GM23338 (cell line): ENCODE results near the gene EIF4G3. TPM values are rescaled to one million over a fixed set of nuclear protein-coding genes. Genes with fewer than 3 reads are reported as not detected.

Source experiments
- ATAC-seq: fragments of 200-7000 bp; cut with Tn5 transposase; 3 replicates; pipeline ENCODE4 v1.9.1; 2020
- DNase-seq: peaks from one replicate; pipeline ENCODE4 v3.0.0-alpha.2; 2015; ENCODE audit warnings: low spot score
- H2AFZ ChIP-seq: fragments of 200-600 bp; sonication (generic); 2 replicates; pipeline ENCODE4 v1.8.0; 2016; ENCODE audit warnings: antibody characterized with exemption, mild to moderate bottlenecking, moderate library complexity
- H3F3A ChIP-seq: fragments of 200-600 bp; sonication (generic); replicated peaks from 2 replicates; pipeline ENCODE4 v1.8.0; 2017; ENCODE audit warnings: antibody characterized with exemption, mixed run types, low read depth
- H3K27ac ChIP-seq: fragments of 200-600 bp; sonication (generic); 2 replicates; pipeline ENCODE4 v1.6.1; 2016; ENCODE audit warnings: low read depth
- H3K27me3 ChIP-seq: fragments of 200-600 bp; sonication (generic); 2 replicates; pipeline ENCODE4 v1.8.0; 2016; ENCODE audit warnings: mild to moderate bottlenecking, mixed run types, moderate library complexity; ENCODE audit not compliant: insufficient read depth
- H3K36me3 ChIP-seq: fragments of 200-600 bp; sonication (generic); 2 replicates; pipeline ENCODE4 v1.8.0; 2016; ENCODE audit warnings: mild to moderate bottlenecking; ENCODE audit not compliant: insufficient read depth
- H3K4me1 ChIP-seq: fragments of 200-600 bp; sonication (generic); 2 replicates; pipeline ENCODE4 v1.8.0; 2016; ENCODE audit warnings: mild to moderate bottlenecking, moderate library complexity; ENCODE audit not compliant: insufficient read depth
- H3K4me2 ChIP-seq: fragments of 200-600 bp; sonication (generic); 2 replicates; pipeline ENCODE4 v1.7.1; 2017; ENCODE audit warnings: mixed run types
- H3K4me3 ChIP-seq: fragments of 200-600 bp; sonication (generic); 2 replicates; pipeline ENCODE4 v1.6.1; 2016; ENCODE audit warnings: mixed run types
- H3K79me2 ChIP-seq: fragments of 200-600 bp; sonication (generic); replicated peaks from 2 replicates; pipeline ENCODE4 v1.8.0; 2017; ENCODE audit warnings: mild to moderate bottlenecking; ENCODE audit not compliant: insufficient read depth
- H3K9me2 ChIP-seq: fragments of 200-600 bp; sonication (generic); 2 replicates; pipeline ENCODE4 v1.8.0; 2017; ENCODE audit not compliant: insufficient read depth
- H4K20me1 ChIP-seq: fragments of 200-600 bp; sonication (generic); replicated peaks from 2 replicates; pipeline ENCODE4 v1.8.0; 2017; ENCODE audit warnings: mild to moderate bottlenecking; ENCODE audit not compliant: insufficient read depth
- H3K27ac Mint-ChIP-seq: 2 replicates; pipeline ENCODE4 v1.8.0; 2020; ENCODE audit warnings: inconsistent platforms, mild to moderate bottlenecking, moderate library complexity, mixed read lengths
- H3K27me3 Mint-ChIP-seq: 3 replicates; pipeline ENCODE4 v1.8.0; 2022; ENCODE audit warnings: low read depth, mild to moderate bottlenecking, moderate library complexity, mixed read lengths, inconsistent platforms; ENCODE audit not compliant: insufficient read depth, poor library complexity
- H3K36me3 Mint-ChIP-seq: 3 replicates; pipeline ENCODE4 v1.8.0; 2021; ENCODE audit warnings: low read depth, mild to moderate bottlenecking, inconsistent platforms, moderate library complexity, mixed read lengths
- H3K4me1 Mint-ChIP-seq: 3 replicates; pipeline ENCODE4 v1.8.0; 2020; ENCODE audit warnings: mild to moderate bottlenecking, inconsistent platforms, mixed read lengths
- H3K4me3 Mint-ChIP-seq: 3 replicates; pipeline ENCODE4 v1.8.0; 2021; ENCODE audit warnings: moderate library complexity, mild to moderate bottlenecking, inconsistent platforms, mixed read lengths
- H3K9me3 Mint-ChIP-seq: 3 replicates; pipeline ENCODE4 v1.8.0; 2020; ENCODE audit warnings: moderate library complexity, mild to moderate bottlenecking, inconsistent platforms, mixed read lengths
- CREB1 ChIP-seq: fragments of 250-450 bp; sonication (Bioruptor Pico); IDR thresholded peaks from 2 replicates; pipeline ENCODE4 v1.5.0; 2020; ENCODE audit warnings: low read depth, mild to moderate bottlenecking, moderate library complexity
- CTCF ChIP-seq, 2 experiments: fragments of 200-600 bp in 1 of 2; sonication (generic) in 1 of 2; conservative IDR thresholded peaks; 2 replicates each; pipeline versions ENCODE4 v1.5.1 to v1.6.1; 2016 to 2017; ENCODE audit warnings: antibody characterized with exemption in 2 of 2, low read depth in 2 of 2, mild to moderate bottlenecking in 2 of 2, moderate library complexity in 1 of 2
- ETS1 ChIP-seq: IDR thresholded peaks from 2 replicates; pipeline ENCODE4 v1.6.1; 2016; ENCODE audit warnings: antibody characterized with exemption
- EZH2 ChIP-seq: fragments of 200-600 bp; sonication (generic); IDR thresholded peaks from one replicate; pipeline ENCODE4 v1.8.0; 2017; ENCODE audit warnings: antibody characterized with exemption, mild to moderate bottlenecking, low read depth; ENCODE audit not compliant: unreplicated experiment
- EZH2phosphoT487 ChIP-seq: fragments of 200-600 bp; sonication (generic); IDR thresholded peaks from one replicate; pipeline ENCODE4 v1.8.1; 2018; ENCODE audit warnings: antibody characterized with exemption; ENCODE audit not compliant: unreplicated experiment
- JUNB ChIP-seq: IDR thresholded peaks from one replicate; pipeline ENCODE4 v1.6.1; 2016; ENCODE audit warnings: antibody characterized with exemption; ENCODE audit not compliant: unreplicated experiment
- NANOG ChIP-seq: IDR thresholded peaks from 2 replicates; pipeline ENCODE4 v1.6.1; 2016; ENCODE audit warnings: antibody characterized with exemption, borderline replicate concordance
- POLR2AphosphoS5 ChIP-seq: IDR thresholded peaks from 2 replicates; pipeline ENCODE4 v1.6.1; 2016; ENCODE audit warnings: antibody characterized with exemption, low read depth
- REST ChIP-seq: IDR thresholded peaks from one replicate; pipeline ENCODE4 v1.6.1; 2018; ENCODE audit warnings: antibody characterized with exemption; ENCODE audit not compliant: unreplicated experiment
- STAT1 ChIP-seq: IDR thresholded peaks from one replicate; pipeline ENCODE4 v1.6.1; 2016; ENCODE audit warnings: antibody characterized with exemption; ENCODE audit not compliant: unreplicated experiment
- ZNF114 ChIP-seq: fragments of 250-450 bp; sonication (Bioruptor Pico); IDR thresholded peaks from 2 replicates; pipeline ENCODE4 v1.5.0; 2020; ENCODE audit warnings: mild to moderate bottlenecking, moderate library complexity
- ZNF331 ChIP-seq: fragments of 250-450 bp; sonication (Bioruptor Pico); IDR thresholded peaks from 2 replicates; pipeline ENCODE4 v1.5.0; 2020; ENCODE audit warnings: low read depth, mild to moderate bottlenecking, moderate library complexity
- polyA plus RNA-seq: library from polyadenylated mRNA; unstranded; fragments of >200 nt; fragmentation: Nextera tagmentation; extraction: Ambion mirVana; gene quantifications from 2 replicates; pipeline ENCODE4 v1.2.1, GENCODE V29; 2016
- total RNA-seq: library from RNA; depleted of rRNA; stranded (reverse); fragments of >200 nt; shearing (Covaris generic); gene quantifications from 2 replicates; pipeline ENCODE4 v1.2.3, GENCODE V29; 2014
- TF ChIP-seq, protein P1 (sequence below): fragments of 250-450 bp; sonication (Bioruptor Pico); IDR thresholded peaks from 2 replicates; pipeline ENCODE4 v1.5.0; 2020; ENCODE audit warnings: mild to moderate bottlenecking, moderate library complexity

The EIF4G3 gene
- total and polyA plus RNA-seq, 2 experiments from 2014 or later, result 37.9 to 68.1 TPM

DNA sequence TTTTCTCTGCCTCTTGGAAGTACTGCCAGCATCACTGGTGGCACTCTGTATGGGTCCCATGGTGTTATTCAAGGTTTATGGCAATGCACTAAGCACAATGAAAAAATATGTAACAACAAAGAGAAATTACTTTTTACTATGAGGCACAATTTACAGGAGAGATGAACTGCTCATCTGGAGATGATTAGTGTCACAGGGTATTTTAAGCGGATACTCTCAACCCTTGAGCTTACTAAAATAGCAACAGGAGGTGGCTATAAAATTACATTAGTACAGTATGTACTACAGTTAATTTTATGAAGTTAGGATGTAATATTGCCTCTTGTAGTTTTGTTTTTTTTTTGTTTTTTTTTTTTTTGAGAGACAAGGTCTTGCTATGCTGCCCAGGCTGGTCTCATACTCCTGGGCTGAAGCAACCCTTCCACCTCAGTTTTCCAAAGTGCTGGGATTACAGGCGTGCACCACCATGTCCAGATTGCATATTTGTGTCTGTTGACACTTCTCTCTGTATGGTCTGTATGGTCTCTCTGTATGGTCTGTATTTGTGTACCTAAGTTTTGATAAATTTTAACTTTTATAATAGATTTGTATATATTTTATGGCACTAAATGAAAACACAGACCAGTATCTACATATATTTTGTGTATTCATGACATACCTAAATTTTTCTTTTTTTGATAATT lies 214.0 kb downstream of the EIF4G3 start:
- Histone ChIP-seq H3K36me3 (no peaks in the 10 kb centered on the region), H3K27me3 (no peaks in the 10 kb centered on the region), H3K4me3 (no peak overlapping the region), H3K27ac (no peak overlapping the region), H4K20me1 (no peaks in the 10 kb centered on the region), H3K79me2 (peaks cover 9% of the 10 kb centered on the region; the same call in 1 of the 2 replicates), H3K4me2 (no peak overlapping the region), H3K9me2 (no peaks in the 10 kb centered on the region), H3F3A (peaks cover 3% of the 10 kb centered on the region; the same call in 1 of the 2 replicates), H3K4me1 (peaks cover 21% of the 10 kb centered on the region), H2AFZ (no peak overlapping the region)
- no peak overlapping the region for H3K4me3 Mint-ChIP-seq
- H3K36me3 Mint-ChIP-seq, result no peaks in the 10 kb centered on the region; the same call in 2 of the 3 replicates
- no peak overlapping the region for H3K27ac Mint-ChIP-seq
- peaks cover 3% of the 10 kb centered on the region for H3K27me3 Mint-ChIP-seq
- peaks cover 30% of the 10 kb centered on the region for H3K4me1 Mint-ChIP-seq
- no peaks in the 10 kb centered on the region; the same call in 2 of the 3 replicates for H3K9me3 Mint-ChIP-seq
- ATAC-seq (no peak), DNase-seq (no peak)
- TF ChIP-seq ZNF331 (CRISPR knock-in tag) (no peak), CTCF (conservative IDR thresholded peaks at IDR 0.05; ENCODE audit: low read depth in 2 of 2) (no peak), POLR2AphosphoS5 (no peak), CREB1 (CRISPR knock-in tag) (no peak), EZH2 (no peak), REST (no peak), STAT1 (no peak), NANOG (no peak), JUNB (no peak), ETS1 (no peak), EZH2phosphoT487 (no peak), ZNF114 (no peak)
- TF ChIP-seq, protein P1, sequence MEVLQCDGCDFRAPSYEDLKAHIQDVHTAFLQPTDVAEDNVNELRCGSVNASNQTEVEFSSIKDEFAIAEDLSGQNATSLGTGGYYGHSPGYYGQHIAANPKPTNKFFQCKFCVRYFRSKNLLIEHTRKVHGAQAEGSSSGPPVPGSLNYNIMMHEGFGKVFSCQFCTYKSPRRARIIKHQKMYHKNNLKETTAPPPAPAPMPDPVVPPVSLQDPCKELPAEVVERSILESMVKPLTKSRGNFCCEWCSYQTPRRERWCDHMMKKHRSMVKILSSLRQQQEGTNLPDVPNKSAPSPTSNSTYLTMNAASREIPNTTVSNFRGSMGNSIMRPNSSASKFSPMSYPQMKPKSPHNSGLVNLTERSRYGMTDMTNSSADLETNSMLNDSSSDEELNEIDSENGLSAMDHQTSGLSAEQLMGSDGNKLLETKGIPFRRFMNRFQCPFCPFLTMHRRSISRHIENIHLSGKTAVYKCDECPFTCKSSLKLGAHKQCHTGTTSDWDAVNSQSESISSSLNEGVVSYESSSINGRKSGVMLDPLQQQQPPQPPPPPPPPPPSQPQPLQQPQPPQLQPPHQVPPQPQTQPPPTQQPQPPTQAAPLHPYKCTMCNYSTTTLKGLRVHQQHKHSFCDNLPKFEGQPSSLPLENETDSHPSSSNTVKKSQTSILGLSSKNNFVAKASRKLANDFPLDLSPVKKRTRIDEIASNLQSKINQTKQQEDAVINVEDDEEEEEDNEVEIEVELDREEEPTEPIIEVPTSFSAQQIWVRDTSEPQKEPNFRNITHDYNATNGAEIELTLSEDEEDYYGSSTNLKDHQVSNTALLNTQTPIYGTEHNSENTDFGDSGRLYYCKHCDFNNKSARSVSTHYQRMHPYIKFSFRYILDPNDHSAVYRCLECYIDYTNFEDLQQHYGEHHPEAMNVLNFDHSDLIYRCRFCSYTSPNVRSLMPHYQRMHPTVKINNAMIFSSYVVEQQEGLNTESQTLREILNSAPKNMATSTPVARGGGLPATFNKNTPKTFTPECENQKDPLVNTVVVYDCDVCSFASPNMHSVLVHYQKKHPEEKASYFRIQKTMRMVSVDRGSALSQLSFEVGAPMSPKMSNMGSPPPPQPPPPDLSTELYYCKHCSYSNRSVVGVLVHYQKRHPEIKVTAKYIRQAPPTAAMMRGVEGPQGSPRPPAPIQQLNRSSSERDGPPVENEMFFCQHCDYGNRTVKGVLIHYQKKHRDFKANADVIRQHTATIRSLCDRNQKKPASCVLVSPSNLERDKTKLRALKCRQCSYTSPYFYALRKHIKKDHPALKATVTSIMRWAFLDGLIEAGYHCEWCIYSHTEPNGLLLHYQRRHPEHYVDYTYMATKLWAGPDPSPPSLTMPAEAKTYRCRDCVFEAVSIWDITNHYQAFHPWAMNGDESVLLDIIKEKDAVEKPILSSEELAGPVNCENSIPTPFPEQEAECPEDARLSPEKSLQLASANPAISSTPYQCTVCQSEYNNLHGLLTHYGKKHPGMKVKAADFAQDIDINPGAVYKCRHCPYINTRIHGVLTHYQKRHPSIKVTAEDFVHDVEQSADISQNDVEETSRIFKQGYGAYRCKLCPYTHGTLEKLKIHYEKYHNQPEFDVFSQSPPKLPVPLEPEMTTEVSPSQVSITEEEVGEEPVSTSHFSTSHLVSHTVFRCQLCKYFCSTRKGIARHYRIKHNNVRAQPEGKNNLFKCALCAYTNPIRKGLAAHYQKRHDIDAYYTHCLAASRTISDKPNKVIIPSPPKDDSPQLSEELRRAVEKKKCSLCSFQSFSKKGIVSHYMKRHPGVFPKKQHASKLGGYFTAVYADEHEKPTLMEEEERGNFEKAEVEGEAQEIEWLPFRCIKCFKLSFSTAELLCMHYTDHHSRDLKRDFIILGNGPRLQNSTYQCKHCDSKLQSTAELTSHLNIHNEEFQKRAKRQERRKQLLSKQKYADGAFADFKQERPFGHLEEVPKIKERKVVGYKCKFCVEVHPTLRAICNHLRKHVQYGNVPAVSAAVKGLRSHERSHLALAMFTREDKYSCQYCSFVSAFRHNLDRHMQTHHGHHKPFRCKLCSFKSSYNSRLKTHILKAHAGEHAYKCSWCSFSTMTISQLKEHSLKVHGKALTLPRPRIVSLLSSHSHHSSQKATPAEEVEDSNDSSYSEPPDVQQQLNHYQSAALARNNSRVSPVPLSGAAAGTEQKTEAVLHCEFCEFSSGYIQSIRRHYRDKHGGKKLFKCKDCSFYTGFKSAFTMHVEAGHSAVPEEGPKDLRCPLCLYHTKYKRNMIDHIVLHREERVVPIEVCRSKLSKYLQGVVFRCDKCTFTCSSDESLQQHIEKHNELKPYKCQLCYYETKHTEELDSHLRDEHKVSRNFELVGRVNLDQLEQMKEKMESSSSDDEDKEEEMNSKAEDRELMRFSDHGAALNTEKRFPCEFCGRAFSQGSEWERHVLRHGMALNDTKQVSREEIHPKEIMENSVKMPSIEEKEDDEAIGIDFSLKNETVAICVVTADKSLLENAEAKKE (CRISPR knock-in tag), result no peak
